ENCODE measurements around the gene HILPDA. TPM values are rescaled to one million over a fixed set of nuclear protein-coding genes. Genes with fewer than 3 reads are reported as not detected.

Gene HILPDA
- total and polyA plus RNA-seq, 9 of the 15 experiments (the other 6 are each of a cell fraction or from before 2014, with no cell fraction given), result 8.3 to 71.8 (median 23.5) TPM

DNA sequence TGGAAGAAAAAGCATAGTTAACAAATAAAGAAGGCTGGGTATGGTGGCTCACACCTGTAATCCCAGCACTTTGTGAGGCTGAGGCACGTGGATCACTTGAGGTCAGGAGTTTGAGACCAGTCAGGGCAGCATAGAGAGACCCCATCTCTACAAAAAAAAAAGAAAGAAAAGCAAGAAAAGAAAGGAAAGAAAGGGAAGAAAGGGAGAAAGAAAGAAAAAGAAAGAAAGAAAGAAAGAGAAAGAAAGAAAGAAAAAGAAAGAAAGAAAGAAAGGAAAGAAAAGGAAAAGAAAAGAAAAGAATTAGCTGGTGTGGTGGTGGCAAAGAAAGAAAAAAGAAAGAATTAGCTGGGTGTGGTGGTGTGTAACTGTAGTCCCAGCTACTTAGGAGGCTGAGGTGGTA lies 3.1 kb upstream of the HILPDA start (continued):
- TF ChIP-seq ELF2 (CRISPR knock-in tag; IDR thresholded peaks at IDR 0.05) (no peak), MECOM (CRISPR knock-in tag; IDR thresholded peaks at IDR 0.05) (no peak), SMARCA4 (IDR thresholded peaks at IDR 0.05) (no peak), MCM5 (IDR thresholded peaks at IDR 0.05; ENCODE audit: low read depth) (no peak), ZNF699 (CRISPR knock-in tag; IDR thresholded peaks at IDR 0.05; ENCODE audit: insufficient replicate concordance) (no peak)
- TF ChIP-seq, protein P1, sequence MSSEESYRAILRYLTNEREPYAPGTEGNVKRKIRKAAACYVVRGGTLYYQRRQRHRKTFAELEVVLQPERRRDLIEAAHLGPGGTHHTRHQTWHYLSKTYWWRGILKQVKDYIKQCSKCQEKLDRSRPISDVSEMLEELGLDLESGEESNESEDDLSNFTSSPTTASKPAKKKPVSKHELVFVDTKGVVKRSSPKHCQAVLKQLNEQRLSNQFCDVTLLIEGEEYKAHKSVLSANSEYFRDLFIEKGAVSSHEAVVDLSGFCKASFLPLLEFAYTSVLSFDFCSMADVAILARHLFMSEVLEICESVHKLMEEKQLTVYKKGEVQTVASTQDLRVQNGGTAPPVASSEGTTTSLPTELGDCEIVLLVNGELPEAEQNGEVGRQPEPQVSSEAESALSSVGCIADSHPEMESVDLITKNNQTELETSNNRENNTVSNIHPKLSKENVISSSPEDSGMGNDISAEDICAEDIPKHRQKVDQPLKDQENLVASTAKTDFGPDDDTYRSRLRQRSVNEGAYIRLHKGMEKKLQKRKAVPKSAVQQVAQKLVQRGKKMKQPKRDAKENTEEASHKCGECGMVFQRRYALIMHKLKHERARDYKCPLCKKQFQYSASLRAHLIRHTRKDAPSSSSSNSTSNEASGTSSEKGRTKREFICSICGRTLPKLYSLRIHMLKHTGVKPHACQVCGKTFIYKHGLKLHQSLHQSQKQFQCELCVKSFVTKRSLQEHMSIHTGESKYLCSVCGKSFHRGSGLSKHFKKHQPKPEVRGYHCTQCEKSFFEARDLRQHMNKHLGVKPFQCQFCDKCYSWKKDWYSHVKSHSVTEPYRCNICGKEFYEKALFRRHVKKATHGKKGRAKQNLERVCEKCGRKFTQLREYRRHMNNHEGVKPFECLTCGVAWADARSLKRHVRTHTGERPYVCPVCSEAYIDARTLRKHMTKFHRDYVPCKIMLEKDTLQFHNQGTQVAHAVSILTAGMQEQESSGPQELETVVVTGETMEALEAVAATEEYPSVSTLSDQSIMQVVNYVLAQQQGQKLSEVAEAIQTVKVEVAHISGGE (CRISPR knock-in tag; IDR thresholded peaks at IDR 0.05), result no peak

All from K562 (cell line).